Large intestine (tissue), 3 donors: ENCODE results near the gene PML. TPM values are rescaled to one million over a fixed set of nuclear protein-coding genes. Genes with fewer than 3 reads are reported as not detected.
"Not testable (repeated sequence)": the region's sequence is repeated elsewhere in the genome, so short reads cannot be mapped to it uniquely, and the experiment has no call there.

Experiments used
- DNase-seq, 2 donors: peaks; one replicate each; pipeline versions ENCODE4 v3.0.0 to v3.0.0-alpha.2; 2013
- H3K27ac ChIP-seq: one replicate; pipeline ENCODE4 v1.5.1; 2013; ENCODE audit warnings: low read length
- H3K27me3 ChIP-seq: 2 replicates; pipeline ENCODE4 v1.6.1; 2013; ENCODE audit warnings: low read length; ENCODE audit not compliant: control insufficient read depth, insufficient read depth
- H3K36me3 ChIP-seq: 2 replicates; pipeline ENCODE4 v1.6.1; 2013; ENCODE audit warnings: low read length; ENCODE audit not compliant: control insufficient read depth, insufficient read depth
- H3K4me1 ChIP-seq: one replicate; pipeline ENCODE4 v1.6.1; 2013; ENCODE audit warnings: low read length; ENCODE audit not compliant: control insufficient read depth, insufficient read depth
- H3K4me3 ChIP-seq: one replicate; pipeline ENCODE4 v1.5.1; 2013; ENCODE audit warnings: low read length
- H3K9me3 ChIP-seq: one replicate; pipeline ENCODE4 v1.6.1; 2013; ENCODE audit warnings: mild to moderate bottlenecking, low read depth, low read length, moderate library complexity; ENCODE audit not compliant: control insufficient read depth
- WGBS: methylation state at CpG from one replicate; pipeline ENCODE4 v1.1.5; 2013; ENCODE audit warnings: low lambda C conversion rate; ENCODE audit not compliant: insufficient coverage; 5-methylcytosine and 5-hydroxymethylcytosine counted together
- polyA plus RNA-seq: library from polyadenylated mRNA; unstranded; fragments of 120-200 nt; gene quantifications from one replicate; pipeline ENCODE4 v1.2.1, GENCODE V29; 2013

The PML gene
- polyA plus RNA-seq, 1 donor = 28.3 TPM

- DNase-seq = peak; percentile 80 to 82
- no CpG with 5 or more reads among the region's 26 CpGs for WGBS
- H3K4me1 ChIP-seq = no peaks in the 10 kb centered on the region
- H3K27ac ChIP-seq = no peak overlapping the region
- H3K4me3 ChIP-seq = no peak overlapping the region
- no peaks in the 10 kb centered on the region for H3K9me3 ChIP-seq
- no peaks in the 10 kb centered on the region for H3K36me3 ChIP-seq
- H3K27me3 ChIP-seq = no peaks in the 10 kb centered on the region
Observed at GRCh38 chr15:73972984-73973682, 21.4 kb upstream of the PML start.

GRCh38 chr15:73973683-73974200, 20.8 kb upstream of the PML start:
- no CpG with 5 or more reads among the region's 39 CpGs for WGBS
- H3K27ac ChIP-seq, H3K27me3 ChIP-seq, H3K4me3 ChIP-seq, H3K9me3 ChIP-seq, DNase-seq, H3K4me1 ChIP-seq, H3K36me3 ChIP-seq: not testable (repeated sequence)

GRCh38 chr15:73975440-73976125, 18.9 kb upstream of the PML start:
- not testable (repeated sequence) for H3K4me3 ChIP-seq, H3K9me3 ChIP-seq, H3K36me3 ChIP-seq, H3K27me3 ChIP-seq, H3K4me1 ChIP-seq, DNase-seq, H3K27ac ChIP-seq
- no CpG with 5 or more reads among the region's 18 CpGs for WGBS

GRCh38 chr15:73978896-73979295, 15.6 kb upstream of the PML start:
- Histone ChIP-seq H3K4me1 (peaks cover 19% of the 10 kb centered on the region), H3K27ac (no peak overlapping the region), H3K4me3 (no peak overlapping the region), H3K36me3 (peaks cover 4% of the 10 kb centered on the region), H3K9me3 (no peaks in the 10 kb centered on the region), H3K27me3 (no peaks in the 10 kb centered on the region)
- 90% methylated on average over 2 of the region's 3 CpGs for WGBS
- DNase-seq = no peak

GRCh38 chr15:73979636-73980035, 14.9 kb upstream of the PML start:
- Histone ChIP-seq H3K36me3 (peaks cover 6% of the 10 kb centered on the region), H3K4me1 (peaks cover 20% of the 10 kb centered on the region), H3K27ac (no peak overlapping the region), H3K4me3 (no peak overlapping the region), H3K27me3 (no peaks in the 10 kb centered on the region), H3K9me3 (no peaks in the 10 kb centered on the region)
- no peak for DNase-seq
- WGBS = no CpG with 5 or more reads among the region's 1 CpG

GRCh38 chr15:73981761-73982221, 12.7 kb upstream of the PML start:
- Histone ChIP-seq H3K4me1 (peaks cover 20% of the 10 kb centered on the region), H3K36me3 (peaks cover 6% of the 10 kb centered on the region), H3K4me3 (no peak overlapping the region), H3K27me3 (no peaks in the 10 kb centered on the region), H3K9me3 (no peaks in the 10 kb centered on the region), H3K27ac (peak overlapping the region; percentile 82)
- no CpG with 5 or more reads among the region's 5 CpGs for WGBS
- no peak for DNase-seq

GRCh38 chr15:73982222-73982962, 12.1 kb upstream of the PML start:
- no CpG with 5 or more reads among the region's 8 CpGs for WGBS
- peak; percentile 40 to 59 for DNase-seq
- H3K27ac ChIP-seq = peak overlapping the region; percentile 82
- peaks cover 11% of the 10 kb centered on the region for H3K36me3 ChIP-seq
- no peaks in the 10 kb centered on the region for H3K9me3 ChIP-seq
- H3K4me3 ChIP-seq = no peak overlapping the region
- peaks cover 20% of the 10 kb centered on the region for H3K4me1 ChIP-seq
- no peaks in the 10 kb centered on the region for H3K27me3 ChIP-seq

GRCh38 chr15:73983211-73983727, 11.2 kb upstream of the PML start:
- Histone ChIP-seq H3K36me3 (peaks cover 18% of the 10 kb centered on the region), H3K27me3 (no peaks in the 10 kb centered on the region), H3K27ac (peak overlapping the region; percentile 35), H3K4me3 (no peak overlapping the region), H3K9me3 (no peaks in the 10 kb centered on the region), H3K4me1 (peaks cover 20% of the 10 kb centered on the region)
- no peak for DNase-seq
- WGBS = no CpG with 5 or more reads among the region's 10 CpGs

- Histone ChIP-seq H3K36me3 (peaks cover 21% of the 10 kb centered on the region), H3K4me1 (peaks cover 20% of the 10 kb centered on the region), H3K27me3 (no peaks in the 10 kb centered on the region), H3K9me3 (no peaks in the 10 kb centered on the region), H3K4me3 (no peak overlapping the region), H3K27ac (peak overlapping the region; percentile 35)
- no peak for DNase-seq
- no CpG with 5 or more reads among the region's 9 CpGs for WGBS
Observed at GRCh38 chr15:73983773-73984172, 10.7 kb upstream of the PML start.
